Ishikawa (cell line): ENCODE results near the gene MALRD1.

Experiments
- CEBPB ChIP-seq: IDR thresholded peaks from 2 replicates; pipeline ENCODE4 v1.6.1; 2012
- CREB1 ChIP-seq: IDR thresholded peaks from 2 replicates; pipeline ENCODE4 v1.6.1; 2012; ENCODE audit warnings: low read depth
- EGR1 ChIP-seq: IDR thresholded peaks from 2 replicates; pipeline ENCODE4 v1.6.1; 2012
- EP300 ChIP-seq: IDR thresholded peaks from 2 replicates; pipeline ENCODE4 v1.6.1; 2012; ENCODE audit warnings: borderline replicate concordance
- FOXM1 ChIP-seq: IDR thresholded peaks from 2 replicates; pipeline ENCODE4 v1.6.1; 2012; ENCODE audit warnings: low read depth, borderline replicate concordance
- NFIC ChIP-seq: IDR thresholded peaks from 2 replicates; pipeline ENCODE4 v1.6.1; 2012
- RAD21 ChIP-seq: IDR thresholded peaks from 2 replicates; pipeline ENCODE4 v1.6.1; 2012; ENCODE audit warnings: low read depth
- TAF1 ChIP-seq: IDR thresholded peaks from 2 replicates; pipeline ENCODE4 v1.6.1; 2012; ENCODE audit warnings: low read depth, mild to moderate bottlenecking
- TCF12 ChIP-seq: IDR thresholded peaks from 2 replicates; pipeline ENCODE4 v1.6.1; 2012; ENCODE audit warnings: low read depth
- TEAD4 ChIP-seq: IDR thresholded peaks from 2 replicates; pipeline ENCODE4 v1.6.1; 2012
- YY1 ChIP-seq: IDR thresholded peaks from 2 replicates; pipeline ENCODE4 v1.6.1; 2012; ENCODE audit warnings: low read depth
- ZBTB7A ChIP-seq: IDR thresholded peaks from 2 replicates; pipeline ENCODE4 v1.6.1; 2012; ENCODE audit warnings: low read depth
- TF ChIP-seq, protein P1 (sequence below): IDR thresholded peaks from 2 replicates; pipeline ENCODE4 v1.6.1; 2012
- TF ChIP-seq, protein P2 (sequence below): IDR thresholded peaks from 2 replicates; pipeline ENCODE4 v1.6.1; 2012; ENCODE audit warnings: low read depth, mild to moderate bottlenecking
- TF ChIP-seq, protein P3 (sequence below): IDR thresholded peaks from 2 replicates; pipeline ENCODE4 v1.6.1; 2012

Gene MALRD1

DNA sequence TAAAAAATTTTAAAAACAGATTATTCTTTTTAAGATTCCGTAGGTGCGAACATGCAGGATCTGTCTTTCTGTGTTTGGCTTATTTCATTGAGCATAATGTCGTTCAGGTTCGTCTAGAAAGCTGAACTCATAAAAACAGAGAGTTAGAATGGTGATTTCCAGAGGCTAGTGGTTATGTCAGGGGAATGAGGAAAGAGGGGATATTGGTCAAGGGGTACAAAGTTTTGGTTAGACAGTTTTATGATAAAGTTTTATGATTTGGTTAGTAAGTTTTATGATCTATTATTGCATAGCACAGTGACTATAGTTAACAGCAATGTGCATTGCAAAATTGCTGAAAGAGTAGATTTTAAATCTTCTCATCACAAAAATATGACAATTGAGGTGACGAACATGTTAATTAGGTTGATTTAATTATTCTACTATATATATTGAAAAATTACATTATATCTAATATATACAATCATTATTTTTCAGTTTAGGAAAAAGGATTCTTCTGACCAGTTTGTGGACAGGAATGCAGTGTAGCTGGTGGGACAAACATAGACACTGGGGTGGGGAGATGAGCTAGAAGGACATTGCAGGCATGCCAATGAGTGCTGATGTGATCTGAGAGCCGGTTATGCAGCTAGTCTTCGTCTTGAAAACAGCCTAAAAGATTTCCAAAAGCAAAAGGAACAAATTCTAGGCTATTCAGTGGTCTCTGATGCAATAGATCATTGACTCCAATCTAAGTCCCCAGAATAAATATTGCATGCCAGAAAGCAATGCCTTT, 31.3 kb upstream of the MALRD1 start:
- TF ChIP-seq NFIC (no peak), TEAD4 (no peak), EP300 (no peak), YY1 (no peak), FOXM1 (no peak), CREB1 (no peak), CEBPB (no peak), ZBTB7A (no peak), RAD21 (no peak), TCF12 (no peak), TAF1 (no peak), EGR1 (no peak)
- TF ChIP-seq, protein P1, sequence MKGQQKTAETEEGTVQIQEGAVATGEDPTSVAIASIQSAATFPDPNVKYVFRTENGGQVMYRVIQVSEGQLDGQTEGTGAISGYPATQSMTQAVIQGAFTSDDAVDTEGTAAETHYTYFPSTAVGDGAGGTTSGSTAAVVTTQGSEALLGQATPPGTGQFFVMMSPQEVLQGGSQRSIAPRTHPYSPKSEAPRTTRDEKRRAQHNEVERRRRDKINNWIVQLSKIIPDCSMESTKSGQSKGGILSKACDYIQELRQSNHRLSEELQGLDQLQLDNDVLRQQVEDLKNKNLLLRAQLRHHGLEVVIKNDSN: no peak
- TF ChIP-seq, protein P2, sequence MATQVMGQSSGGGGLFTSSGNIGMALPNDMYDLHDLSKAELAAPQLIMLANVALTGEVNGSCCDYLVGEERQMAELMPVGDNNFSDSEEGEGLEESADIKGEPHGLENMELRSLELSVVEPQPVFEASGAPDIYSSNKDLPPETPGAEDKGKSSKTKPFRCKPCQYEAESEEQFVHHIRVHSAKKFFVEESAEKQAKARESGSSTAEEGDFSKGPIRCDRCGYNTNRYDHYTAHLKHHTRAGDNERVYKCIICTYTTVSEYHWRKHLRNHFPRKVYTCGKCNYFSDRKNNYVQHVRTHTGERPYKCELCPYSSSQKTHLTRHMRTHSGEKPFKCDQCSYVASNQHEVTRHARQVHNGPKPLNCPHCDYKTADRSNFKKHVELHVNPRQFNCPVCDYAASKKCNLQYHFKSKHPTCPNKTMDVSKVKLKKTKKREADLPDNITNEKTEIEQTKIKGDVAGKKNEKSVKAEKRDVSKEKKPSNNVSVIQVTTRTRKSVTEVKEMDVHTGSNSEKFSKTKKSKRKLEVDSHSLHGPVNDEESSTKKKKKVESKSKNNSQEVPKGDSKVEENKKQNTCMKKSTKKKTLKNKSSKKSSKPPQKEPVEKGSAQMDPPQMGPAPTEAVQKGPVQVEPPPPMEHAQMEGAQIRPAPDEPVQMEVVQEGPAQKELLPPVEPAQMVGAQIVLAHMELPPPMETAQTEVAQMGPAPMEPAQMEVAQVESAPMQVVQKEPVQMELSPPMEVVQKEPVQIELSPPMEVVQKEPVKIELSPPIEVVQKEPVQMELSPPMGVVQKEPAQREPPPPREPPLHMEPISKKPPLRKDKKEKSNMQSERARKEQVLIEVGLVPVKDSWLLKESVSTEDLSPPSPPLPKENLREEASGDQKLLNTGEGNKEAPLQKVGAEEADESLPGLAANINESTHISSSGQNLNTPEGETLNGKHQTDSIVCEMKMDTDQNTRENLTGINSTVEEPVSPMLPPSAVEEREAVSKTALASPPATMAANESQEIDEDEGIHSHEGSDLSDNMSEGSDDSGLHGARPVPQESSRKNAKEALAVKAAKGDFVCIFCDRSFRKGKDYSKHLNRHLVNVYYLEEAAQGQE: no peak
- TF ChIP-seq, protein P3, sequence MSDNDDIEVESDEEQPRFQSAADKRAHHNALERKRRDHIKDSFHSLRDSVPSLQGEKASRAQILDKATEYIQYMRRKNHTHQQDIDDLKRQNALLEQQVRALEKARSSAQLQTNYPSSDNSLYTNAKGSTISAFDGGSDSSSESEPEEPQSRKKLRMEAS: no peak

DNA sequence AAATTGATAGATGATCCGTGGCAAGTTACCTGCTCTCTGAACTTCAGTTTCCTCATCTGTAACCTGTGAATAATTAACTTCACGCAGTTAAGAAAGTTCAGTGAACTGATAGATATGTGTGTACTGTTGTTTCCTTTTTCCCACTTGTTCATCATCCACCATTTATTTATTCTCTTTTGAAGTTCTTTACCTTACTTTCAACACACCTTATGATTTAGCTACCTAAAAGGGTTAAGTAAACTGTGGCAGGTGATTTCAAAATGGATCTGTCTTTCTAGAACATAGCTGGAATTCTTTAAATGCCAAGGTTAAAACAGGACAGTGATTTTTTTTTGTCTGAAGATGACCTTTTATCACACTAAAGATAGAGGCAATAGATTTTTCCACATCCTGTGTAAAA, 27.4 kb upstream of the MALRD1 start:
- TF ChIP-seq, protein P2: no peak
- no peak for TF ChIP-seq CREB1
- no peak for TF ChIP-seq EGR1
- TF ChIP-seq, protein P1: no peak
- TF ChIP-seq FOXM1: no peak
- TF ChIP-seq CEBPB: no peak
- TF ChIP-seq TEAD4: no peak
- no peak for TF ChIP-seq TAF1
- TF ChIP-seq TCF12: no peak
- no peak for TF ChIP-seq YY1
- TF ChIP-seq NFIC: no peak
- no peak for TF ChIP-seq EP300
- TF ChIP-seq, protein P3: no peak
- no peak for TF ChIP-seq RAD21
- TF ChIP-seq ZBTB7A: no peak

DNA sequence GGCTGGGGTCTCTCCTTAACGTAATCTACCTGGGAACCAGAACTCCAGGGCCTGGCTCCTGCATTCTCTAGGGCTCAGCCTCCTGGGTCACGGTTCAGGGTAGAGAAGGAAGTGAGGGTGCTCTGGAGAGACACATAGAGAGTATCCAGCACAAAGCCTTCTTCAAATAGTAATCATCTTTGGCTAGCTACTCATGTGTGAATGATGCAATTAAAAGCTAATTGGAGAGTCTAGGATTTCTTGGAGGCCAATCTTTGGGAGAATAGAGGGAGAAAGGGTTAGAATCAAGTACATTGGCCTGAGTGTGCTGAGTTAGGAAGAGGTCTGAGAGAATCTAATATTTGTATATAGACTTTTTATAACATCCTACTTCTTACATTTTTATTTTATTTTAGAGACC, 24.0 kb upstream of the MALRD1 start:
- TF ChIP-seq FOXM1 (no peak), EGR1 (no peak), RAD21 (no peak), ZBTB7A (no peak), CEBPB (no peak)
- TF ChIP-seq, protein P3: no peak
- TF ChIP-seq, protein P2: no peak

DNA sequence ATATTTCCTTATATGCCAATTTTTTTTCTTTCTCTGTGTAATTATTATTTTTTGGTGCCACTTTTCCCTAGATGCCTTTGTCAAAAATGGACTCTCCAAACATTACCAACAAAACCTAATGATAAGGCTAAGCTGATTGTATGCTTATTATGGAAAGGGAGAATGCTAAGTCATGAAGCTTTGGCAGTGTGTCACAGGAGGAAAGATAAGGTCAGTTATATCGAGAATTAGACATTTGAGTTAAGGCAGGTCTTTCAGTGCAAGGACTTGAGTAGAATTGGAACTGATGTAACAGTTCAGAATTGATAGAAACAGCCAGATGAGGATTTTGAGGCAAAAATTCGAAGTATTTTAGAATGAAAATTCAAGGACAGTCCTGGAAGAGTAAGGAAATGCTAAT, 16.8 kb upstream of the MALRD1 start:
- no peak for TF ChIP-seq EGR1
- no peak for TF ChIP-seq FOXM1
- no peak for TF ChIP-seq RAD21
- TF ChIP-seq ZBTB7A: no peak
- TF ChIP-seq, protein P3: no peak
- TF ChIP-seq TCF12: no peak
- TF ChIP-seq, protein P2: no peak
- TF ChIP-seq EP300: no peak
- no peak for TF ChIP-seq CREB1
- TF ChIP-seq, protein P1: no peak
- TF ChIP-seq TAF1: no peak
- no peak for TF ChIP-seq CEBPB
- no peak for TF ChIP-seq YY1
- TF ChIP-seq NFIC: no peak
- no peak for TF ChIP-seq TEAD4
